Forelimb muscle (tissue), 1 donor: ENCODE data around the gene GPR161. TPM values are rescaled to one million over a fixed set of nuclear protein-coding genes. Genes with fewer than 3 reads are reported as not detected.
"Not testable (repeated sequence)": the region's sequence is repeated elsewhere in the genome, so short reads cannot be mapped to it uniquely, and the experiment has no call there.

ENCODE experiments used
- DNase-seq: peaks from one replicate; pipeline ENCODE4 v3.0.0-alpha.2; 2013; ENCODE audit warnings: low read depth
- polyA plus RNA-seq: library from polyadenylated mRNA; unstranded; fragments of 120-200 nt; gene quantifications from one replicate; pipeline ENCODE4 v1.2.1, GENCODE V29; 2013; ENCODE audit not compliant: insufficient read length

GPR161 gene, protein sequence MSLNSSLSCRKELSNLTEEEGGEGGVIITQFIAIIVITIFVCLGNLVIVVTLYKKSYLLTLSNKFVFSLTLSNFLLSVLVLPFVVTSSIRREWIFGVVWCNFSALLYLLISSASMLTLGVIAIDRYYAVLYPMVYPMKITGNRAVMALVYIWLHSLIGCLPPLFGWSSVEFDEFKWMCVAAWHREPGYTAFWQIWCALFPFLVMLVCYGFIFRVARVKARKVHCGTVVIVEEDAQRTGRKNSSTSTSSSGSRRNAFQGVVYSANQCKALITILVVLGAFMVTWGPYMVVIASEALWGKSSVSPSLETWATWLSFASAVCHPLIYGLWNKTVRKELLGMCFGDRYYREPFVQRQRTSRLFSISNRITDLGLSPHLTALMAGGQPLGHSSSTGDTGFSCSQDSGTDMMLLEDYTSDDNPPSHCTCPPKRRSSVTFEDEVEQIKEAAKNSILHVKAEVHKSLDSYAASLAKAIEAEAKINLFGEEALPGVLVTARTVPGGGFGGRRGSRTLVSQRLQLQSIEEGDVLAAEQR
- polyA plus RNA-seq, result 10.8 TPM

GRCh38 chr1:168136709-168137514 is at the start of gene GPR161:
GPR161 (minus strand) TSS chr1:168136930; CDS start chr1:168104850, 32,080 bp downstream.
- no peak for DNase-seq

- DNase-seq, result not testable (repeated sequence)
These were observed 44.5 kb upstream of the GPR161 start for GRCh38 chr1:168181063-168181720.

DNA sequence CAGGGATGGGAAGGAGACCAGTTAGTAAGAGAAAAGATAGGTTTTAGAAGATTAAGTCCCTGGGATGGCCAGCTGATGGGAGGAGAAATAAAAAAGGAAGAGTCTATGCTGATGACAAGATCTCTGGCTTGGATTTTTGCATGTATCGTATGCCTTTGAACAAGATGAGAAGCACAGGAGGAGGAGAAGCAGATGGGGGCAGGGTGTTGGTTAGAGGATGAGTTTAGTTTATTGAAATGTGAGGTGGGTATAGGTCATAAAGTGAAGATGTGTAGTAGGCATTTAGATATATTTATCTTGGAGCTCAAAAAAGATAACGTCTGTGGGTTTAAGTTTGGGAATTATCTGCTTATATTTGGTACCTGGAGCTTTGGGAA is 43.4 kb upstream of the GPR161 start:
- no peak for DNase-seq

DNA sequence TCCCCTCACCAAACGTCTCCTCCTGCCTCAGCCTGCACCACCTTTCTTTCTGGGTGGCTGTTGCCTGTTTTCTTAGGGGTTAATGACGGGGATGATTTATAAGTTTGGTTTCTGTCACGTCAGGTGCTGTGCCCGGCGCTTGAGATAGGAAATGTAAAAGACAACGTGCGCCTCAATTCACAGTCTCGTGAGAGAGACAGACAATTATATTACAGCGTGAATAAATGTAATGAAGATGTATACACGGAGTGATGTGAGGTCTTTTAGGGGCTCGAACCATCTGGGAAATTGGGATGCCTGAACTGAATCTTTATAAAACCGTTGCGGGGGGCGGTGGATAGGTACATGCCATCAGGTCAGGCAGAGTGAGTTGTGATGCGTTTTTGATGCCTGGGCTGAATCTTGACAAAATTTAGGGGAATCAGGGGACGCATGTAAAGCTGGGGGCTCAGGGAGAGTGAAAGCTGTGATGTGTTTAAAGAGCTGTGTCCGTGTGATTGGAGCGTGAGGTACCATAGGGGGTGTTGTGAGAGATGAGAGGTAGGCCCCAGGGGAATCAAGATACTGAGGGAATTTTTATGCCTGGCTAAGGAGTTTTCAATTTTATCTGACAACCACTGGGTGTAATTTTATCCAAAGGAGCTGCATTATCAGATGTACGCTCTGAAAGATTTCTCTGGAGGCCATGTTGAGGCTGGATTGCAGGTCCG is 42.9 kb upstream of the GPR161 start:
- DNase-seq, result no peak

- peak; percentile 96 for DNase-seq
These were observed 42.1 kb upstream of the GPR161 start, which contains the start of gene TIPRL for GRCh38 chr1:168178638-168179437. TIPRL (plus strand) TSS chr1:168178962; CDS start chr1:168179078, 116 bp downstream.

- DNase-seq, result no peak
These were observed 41.5 kb upstream of the GPR161 start for GRCh38 chr1:168178227-168178637.

DNA sequence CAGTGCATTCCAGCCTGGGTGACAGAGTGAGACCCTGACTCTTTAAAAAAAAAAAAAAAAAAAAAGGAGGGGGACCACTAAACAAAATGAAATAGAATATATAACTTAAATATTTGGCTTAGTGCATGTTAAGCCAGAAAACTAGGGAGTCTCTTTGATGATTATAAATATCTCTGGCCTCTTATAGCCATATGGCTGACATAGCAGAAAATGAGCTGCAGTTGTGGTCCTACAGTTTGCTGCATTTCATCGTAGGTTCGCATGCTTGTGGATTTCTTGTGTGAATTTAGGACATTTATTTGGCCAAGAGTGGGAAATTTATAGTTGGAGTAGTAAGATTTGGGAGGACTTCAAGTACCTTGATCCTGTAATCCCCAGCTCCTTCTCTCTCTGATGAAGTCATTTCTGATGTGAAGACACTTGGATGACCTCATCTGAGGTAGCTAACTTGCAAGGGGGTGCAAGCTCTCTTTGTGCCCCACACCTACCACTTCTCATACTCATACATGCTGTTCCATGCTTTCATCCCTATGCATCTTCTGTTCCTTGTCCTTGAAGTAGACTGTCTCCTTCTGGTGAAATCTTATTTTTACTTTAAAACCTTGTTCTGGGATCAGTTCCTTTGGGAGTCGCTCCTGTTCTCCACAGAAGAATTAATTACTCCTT is 35.7 kb upstream of the GPR161 start:
- DNase-seq, result no peak

- DNase-seq, result no peak
These were observed 34.1 kb upstream of the GPR161 start for GRCh38 chr1:168170564-168171508.

DNA sequence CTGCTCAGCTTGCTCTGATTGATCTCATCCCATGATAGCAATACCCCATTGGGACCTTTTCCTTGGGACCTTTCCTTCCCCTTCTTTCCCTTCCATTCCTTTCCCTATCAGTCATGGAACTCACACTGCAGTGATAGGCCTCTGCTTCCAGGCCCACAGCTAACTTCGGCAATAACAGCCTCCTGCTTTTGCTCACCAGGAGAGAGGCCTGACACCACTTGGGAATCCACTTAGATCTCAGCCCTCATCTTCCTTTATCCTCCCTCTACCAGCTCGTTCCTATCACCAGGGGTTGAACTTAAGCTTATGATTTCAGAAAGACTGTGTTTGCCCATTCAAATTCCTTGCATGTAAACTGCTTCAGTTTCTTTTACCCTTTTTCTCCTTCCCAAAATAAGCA is 31.1 kb upstream of the GPR161 start:
- no peak for DNase-seq

GRCh38 chr1:168164771-168165170 is 28.0 kb upstream of the GPR161 start:
- DNase-seq, result no peak

DNA sequence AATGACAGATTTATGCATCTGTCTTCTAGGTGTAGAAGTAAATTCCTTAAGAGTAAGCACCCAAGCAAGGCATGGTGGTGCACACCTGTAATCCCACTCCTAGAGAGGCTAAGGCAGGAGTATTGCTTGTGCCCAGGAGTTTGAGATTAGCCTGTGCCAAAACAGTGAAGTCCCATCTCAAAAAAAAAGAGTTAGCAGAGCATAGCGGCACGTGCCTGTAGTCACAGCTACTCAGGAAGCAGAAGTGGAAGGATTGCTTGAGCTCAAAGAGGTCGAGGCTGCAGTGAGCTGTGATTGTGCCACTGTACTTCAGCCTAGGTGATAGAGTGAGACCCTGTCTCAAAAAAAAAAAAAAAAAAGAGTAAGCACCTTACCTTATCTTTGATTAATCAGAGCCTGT is 26.9 kb upstream of the GPR161 start:
- no peak for DNase-seq

DNA sequence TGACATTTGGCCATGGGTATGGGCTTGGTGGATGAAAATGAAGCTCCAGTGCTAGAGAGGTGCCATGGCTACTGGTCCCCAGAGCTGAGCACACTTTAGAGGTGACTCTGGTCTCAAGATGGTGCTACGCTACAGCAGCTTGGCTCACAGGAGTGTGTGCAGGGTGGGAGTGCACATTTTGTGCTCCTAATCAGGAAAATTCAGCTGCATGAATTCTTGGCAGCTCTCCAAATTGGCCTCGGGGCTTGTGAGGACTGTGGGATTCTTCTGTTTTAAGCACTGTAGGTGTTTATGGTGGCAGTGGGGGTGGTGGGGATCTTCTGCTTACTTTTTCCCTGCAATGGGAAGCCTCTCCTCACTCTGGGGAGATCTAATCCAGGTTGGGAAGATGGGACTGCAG is 24.7 kb upstream of the GPR161 start:
- no peak for DNase-seq

DNA sequence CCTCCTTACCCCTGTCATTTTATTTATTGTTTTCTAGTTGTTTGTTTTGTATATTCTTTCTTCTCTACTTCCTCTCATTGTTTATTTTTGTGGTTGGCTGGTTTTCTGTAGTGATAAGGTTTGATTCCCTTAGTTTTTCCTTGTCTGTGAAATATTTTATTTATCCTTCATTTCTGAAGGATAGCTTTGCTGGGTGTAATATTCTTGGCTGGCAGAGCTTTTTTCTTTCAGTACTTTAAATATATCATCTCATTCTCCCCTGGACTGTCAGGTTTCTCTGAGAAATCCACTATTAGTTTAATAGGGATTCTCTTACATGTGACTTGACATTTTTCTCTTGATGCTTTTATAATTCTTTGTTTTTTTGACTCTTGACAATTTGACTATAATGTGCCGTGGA is 23.2 kb upstream of the GPR161 start:
- DNase-seq, result no peak

DNA sequence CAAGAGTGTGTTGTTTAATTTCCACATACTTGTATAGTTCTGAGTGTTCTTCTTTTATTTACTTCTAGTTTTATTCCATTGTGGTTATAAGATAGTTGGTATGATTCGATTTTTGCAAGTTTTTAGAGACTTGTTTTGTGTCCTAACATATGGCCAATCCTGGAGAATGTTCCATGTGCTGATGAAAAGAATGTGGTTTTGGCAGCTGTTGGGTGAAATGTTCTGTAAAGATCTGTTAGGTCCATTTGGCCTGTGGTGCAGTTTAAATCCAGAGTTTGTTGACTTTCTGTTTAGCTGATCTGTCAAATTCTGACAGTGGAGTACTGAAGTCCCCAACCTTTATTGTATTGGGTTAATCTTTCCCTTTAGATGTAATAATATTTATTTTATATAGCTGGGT is 22.5 kb upstream of the GPR161 start:
- DNase-seq, result no peak

GRCh38 chr1:168157638-168158037 is 20.9 kb upstream of the GPR161 start:
- no peak for DNase-seq

DNA sequence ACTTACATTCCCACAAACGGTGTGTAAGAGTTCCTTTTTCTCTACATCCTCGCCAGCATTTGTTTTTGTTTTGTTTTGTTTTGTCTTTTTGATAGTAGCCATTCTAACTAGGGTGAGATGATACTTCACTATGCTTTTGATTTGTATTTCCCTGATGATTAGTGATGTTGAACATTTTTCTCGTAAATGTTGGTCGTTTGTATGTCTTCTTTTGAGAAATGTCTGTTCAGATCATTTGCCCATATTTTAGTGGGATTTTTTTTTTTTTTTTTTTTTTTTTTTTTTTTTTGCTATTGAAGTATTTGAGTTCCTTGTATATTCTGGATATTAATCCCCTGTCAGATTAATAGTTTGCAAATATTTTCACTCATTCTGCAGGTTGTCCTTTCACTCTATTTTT is 19.2 kb upstream of the GPR161 start:
- DNase-seq, result no peak

GRCh38 chr1:168154707-168155106 is 18.0 kb upstream of the GPR161 start:
- not testable (repeated sequence) for DNase-seq

DNA sequence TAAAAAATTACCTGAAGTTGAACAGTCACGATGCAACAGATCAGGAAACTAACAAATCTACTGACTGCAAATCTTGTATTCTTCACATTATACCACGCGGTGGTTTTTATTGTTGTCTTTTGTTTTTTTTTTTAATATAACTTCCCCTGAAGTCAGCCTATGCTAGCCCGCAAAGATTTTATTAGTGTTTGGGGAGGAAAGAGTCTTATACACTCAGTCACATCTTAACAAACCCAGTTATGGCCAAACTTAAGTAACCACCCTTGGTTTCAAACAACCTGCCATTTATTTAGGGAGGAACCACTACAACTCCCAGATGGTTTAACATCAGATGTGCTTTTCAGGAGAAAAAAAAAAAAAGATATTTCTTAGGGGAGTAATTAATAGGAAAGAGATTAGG is 15.2 kb upstream of the GPR161 start:
- DNase-seq, result no peak

DNA sequence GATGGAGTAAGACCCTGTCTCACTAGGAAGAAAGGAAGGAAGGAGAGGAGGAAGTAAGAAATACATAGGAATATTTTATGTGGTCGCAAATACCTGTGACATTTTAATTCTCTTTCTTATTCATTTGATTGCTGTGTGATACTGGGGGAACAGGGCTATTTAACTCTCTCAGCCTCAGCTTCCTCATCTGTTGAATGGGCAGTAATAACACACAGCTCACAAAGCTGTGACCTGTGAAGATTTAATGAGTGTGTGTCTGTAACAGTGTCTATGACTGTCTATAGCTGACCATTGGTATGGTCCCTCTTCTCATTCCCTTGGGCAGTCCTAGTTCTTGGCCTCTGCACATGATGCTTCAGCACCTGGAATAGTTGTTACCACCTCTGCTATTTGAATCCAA is 13.6 kb upstream of the GPR161 start:
- no peak for DNase-seq
